ENCODE results near the gene SLC26A2.

DNA sequence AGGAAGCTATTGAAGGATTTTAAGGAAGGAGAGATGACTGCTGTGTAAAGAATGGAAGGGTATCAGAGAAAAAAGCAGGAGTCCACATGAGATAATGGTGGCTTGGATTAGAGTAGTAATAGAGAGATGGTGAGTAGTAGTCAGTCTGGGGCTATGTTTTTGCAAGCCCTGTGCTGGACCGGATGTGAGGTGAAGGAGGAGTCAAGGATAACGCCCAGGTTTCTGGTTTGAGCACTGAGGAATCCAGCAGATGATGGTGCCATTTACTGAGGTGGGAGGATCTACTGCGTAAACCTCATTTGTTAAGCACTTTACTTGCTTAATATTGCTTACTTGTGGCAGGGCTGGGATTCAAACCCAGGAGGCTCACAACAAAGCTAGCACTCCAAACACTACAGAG, 38.8 kb downstream of the SLC26A2 start:
- TF ChIP-seq POLR2A (IDR thresholded peaks at IDR 0.05) = no peak
- TF ChIP-seq, protein P1, sequence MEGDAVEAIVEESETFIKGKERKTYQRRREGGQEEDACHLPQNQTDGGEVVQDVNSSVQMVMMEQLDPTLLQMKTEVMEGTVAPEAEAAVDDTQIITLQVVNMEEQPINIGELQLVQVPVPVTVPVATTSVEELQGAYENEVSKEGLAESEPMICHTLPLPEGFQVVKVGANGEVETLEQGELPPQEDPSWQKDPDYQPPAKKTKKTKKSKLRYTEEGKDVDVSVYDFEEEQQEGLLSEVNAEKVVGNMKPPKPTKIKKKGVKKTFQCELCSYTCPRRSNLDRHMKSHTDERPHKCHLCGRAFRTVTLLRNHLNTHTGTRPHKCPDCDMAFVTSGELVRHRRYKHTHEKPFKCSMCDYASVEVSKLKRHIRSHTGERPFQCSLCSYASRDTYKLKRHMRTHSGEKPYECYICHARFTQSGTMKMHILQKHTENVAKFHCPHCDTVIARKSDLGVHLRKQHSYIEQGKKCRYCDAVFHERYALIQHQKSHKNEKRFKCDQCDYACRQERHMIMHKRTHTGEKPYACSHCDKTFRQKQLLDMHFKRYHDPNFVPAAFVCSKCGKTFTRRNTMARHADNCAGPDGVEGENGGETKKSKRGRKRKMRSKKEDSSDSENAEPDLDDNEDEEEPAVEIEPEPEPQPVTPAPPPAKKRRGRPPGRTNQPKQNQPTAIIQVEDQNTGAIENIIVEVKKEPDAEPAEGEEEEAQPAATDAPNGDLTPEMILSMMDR (IDR thresholded peaks at IDR 0.05) = no peak
